Lung (tissue), 12 donors: ENCODE measurements around the gene RPL13A. TPM values are rescaled to one million over a fixed set of nuclear protein-coding genes. Genes with fewer than 3 reads are reported as not detected.

Experiments
- ATAC-seq: fragments of 200-7000 bp; cut with Tn5 transposase; one replicate; pipeline ENCODE4 v1.9.1; 2020; ENCODE audit warnings: moderate number of reproducible peaks; ENCODE audit not compliant: insufficient read depth, low FRiP score
- DNase-seq, 3 donors: peaks; one replicate each; pipeline ENCODE4 v3.0.0-alpha.2; 2013 to 2017
- H3K27ac ChIP-seq, 2 donors: one replicate each; pipeline ENCODE4 v1.5.1; 2013; ENCODE audit warnings: mild to moderate bottlenecking in 2 of 2, moderate library complexity in 2 of 2, control low read depth in 1 of 2, inconsistent platforms in 1 of 2, low read depth in 1 of 2, low read length in 1 of 2
- H3K27me3 ChIP-seq, 3 donors: one replicate each; pipeline ENCODE4 v1.5.1; 2013; ENCODE audit warnings: low read length in 2 of 3; ENCODE audit not compliant: control insufficient read depth in 3 of 3, insufficient read depth in 3 of 3
- H3K36me3 ChIP-seq, 4 donors: one replicate each; pipeline ENCODE4 v1.5.1; 2013; ENCODE audit warnings: low read length in 4 of 4, mild to moderate bottlenecking in 1 of 4, moderate library complexity in 1 of 4; ENCODE audit not compliant: control insufficient read depth in 4 of 4, insufficient read depth in 4 of 4
- H3K4me1 ChIP-seq, 5 donors: one replicate each; pipeline ENCODE4 v1.5.1; 2013; ENCODE audit warnings: low read length in 5 of 5, mild to moderate bottlenecking in 2 of 5, moderate library complexity in 1 of 5; ENCODE audit not compliant: control insufficient read depth in 5 of 5, insufficient read depth in 5 of 5
- H3K4me3 ChIP-seq: one replicate; pipeline ENCODE4 v1.5.1; 2013; ENCODE audit warnings: mild to moderate bottlenecking, control low read depth, moderate library complexity
- H3K9ac ChIP-seq, 2 donors: one replicate each; pipeline ENCODE4 v1.5.1; 2013; ENCODE audit warnings: low read length in 2 of 2, control low read depth in 1 of 2; ENCODE audit not compliant: insufficient read depth in 1 of 2
- H3K9me3 ChIP-seq, 4 donors: one replicate each; pipeline ENCODE4 v1.5.1; 2013; ENCODE audit warnings: low read length in 3 of 4, mild to moderate bottlenecking in 1 of 4, moderate library complexity in 1 of 4; ENCODE audit not compliant: control insufficient read depth in 4 of 4, insufficient read depth in 3 of 4
- WGBS, 2 donors: extraction: QIAGEN DNeasy Blood & Tissue Kit; methylation state at CpG; one replicate each; pipeline ENCODE4 v1.1.7; 2013; 5-methylcytosine and 5-hydroxymethylcytosine counted together
- polyA plus RNA-seq, 2 donors: library from polyadenylated mRNA; stranded (reverse); fragments of 200-250 nt; gene quantifications; one replicate each; pipeline ENCODE4 v1.2.1, GENCODE V29; 2013
- total RNA-seq, 2 donors: library from RNA; depleted of rRNA in 1 of 2; stranded (reverse); fragments of >200 nt in 1 of 2; gene quantifications; one replicate each; pipeline ENCODE4 v1.2.1, GENCODE V29; 2014 to 2021
- TF ChIP-seq, protein P1 (sequence below): IDR thresholded peaks from 2 replicates; pipeline ENCODE4 v1.5.1; 2012; ENCODE audit warnings: mild to moderate bottlenecking; ENCODE audit errors: control extremely low read depth, extremely low read depth
- donor health status: control.
- donor health status: control.
- donor health status: Bipolar disorder and iron deficiency.
- donor health status: healthy.
- donor health status: DM: yes; HTN: yes; CAD: no.

Gene RPL13A
- total and polyA plus RNA-seq, 4 donors: 1,499 to 2,816 (median 2,481) TPM

DNA sequence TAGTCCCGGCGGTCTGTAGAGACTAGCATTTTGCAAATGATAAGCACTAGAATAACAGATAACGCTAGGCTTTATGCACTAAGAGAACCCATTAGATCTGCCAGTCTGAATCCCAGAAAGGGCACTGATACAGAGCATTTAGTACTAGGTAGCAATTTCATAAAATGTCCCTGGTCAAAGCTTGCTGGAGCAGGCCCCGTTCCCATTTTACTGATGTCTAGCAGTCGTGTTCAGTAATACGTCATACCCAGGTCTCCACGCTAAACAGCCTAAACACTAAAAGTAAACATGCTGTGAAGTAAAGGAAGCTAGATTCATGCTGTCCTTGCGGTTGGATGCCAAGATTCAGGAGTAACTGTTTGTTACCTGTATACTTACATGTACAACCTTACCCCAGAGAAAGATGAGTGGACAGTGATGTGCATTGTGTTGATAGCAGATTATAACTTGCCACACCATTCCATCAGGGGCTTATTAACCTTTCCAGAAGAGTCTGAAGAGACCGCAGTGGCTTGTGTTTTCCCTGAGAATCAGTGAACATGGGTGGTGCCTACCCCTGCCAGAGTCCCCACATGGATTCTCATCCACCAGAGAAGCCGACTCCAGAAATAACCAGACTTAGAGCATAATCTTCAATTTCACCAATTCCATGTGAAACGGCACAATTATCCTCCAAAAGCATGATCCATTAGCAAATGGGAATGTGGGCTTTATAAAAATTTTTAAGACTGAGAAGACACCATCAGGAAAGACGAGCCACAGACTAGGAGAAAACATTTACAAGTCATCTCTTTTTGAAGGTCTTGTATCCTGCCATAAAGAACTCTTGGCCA is 5.4 kb downstream of the RPL13A start:
- no peaks in the 10 kb centered on the region for H3K27me3 ChIP-seq
- no peak overlapping the region for H3K9ac ChIP-seq
- no peak overlapping the region for H3K4me3 ChIP-seq
- H3K9me3 ChIP-seq: no peaks in the 10 kb centered on the region
- no peak for ATAC-seq
- 77 to 78% methylated on average over 12 of the region's 12 CpGs for WGBS, 2 donors
- no peak overlapping the region for H3K27ac ChIP-seq
- H3K36me3 ChIP-seq: peaks cover 23 to 55% (median 40%) of the 10 kb centered on the region in 4 donors
- DNase-seq: no peak
- peaks cover 6 to 22% (median 12%) of the 10 kb centered on the region in 5 donors for H3K4me1 ChIP-seq
- TF ChIP-seq, protein P1, sequence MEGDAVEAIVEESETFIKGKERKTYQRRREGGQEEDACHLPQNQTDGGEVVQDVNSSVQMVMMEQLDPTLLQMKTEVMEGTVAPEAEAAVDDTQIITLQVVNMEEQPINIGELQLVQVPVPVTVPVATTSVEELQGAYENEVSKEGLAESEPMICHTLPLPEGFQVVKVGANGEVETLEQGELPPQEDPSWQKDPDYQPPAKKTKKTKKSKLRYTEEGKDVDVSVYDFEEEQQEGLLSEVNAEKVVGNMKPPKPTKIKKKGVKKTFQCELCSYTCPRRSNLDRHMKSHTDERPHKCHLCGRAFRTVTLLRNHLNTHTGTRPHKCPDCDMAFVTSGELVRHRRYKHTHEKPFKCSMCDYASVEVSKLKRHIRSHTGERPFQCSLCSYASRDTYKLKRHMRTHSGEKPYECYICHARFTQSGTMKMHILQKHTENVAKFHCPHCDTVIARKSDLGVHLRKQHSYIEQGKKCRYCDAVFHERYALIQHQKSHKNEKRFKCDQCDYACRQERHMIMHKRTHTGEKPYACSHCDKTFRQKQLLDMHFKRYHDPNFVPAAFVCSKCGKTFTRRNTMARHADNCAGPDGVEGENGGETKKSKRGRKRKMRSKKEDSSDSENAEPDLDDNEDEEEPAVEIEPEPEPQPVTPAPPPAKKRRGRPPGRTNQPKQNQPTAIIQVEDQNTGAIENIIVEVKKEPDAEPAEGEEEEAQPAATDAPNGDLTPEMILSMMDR: no peak

DNA sequence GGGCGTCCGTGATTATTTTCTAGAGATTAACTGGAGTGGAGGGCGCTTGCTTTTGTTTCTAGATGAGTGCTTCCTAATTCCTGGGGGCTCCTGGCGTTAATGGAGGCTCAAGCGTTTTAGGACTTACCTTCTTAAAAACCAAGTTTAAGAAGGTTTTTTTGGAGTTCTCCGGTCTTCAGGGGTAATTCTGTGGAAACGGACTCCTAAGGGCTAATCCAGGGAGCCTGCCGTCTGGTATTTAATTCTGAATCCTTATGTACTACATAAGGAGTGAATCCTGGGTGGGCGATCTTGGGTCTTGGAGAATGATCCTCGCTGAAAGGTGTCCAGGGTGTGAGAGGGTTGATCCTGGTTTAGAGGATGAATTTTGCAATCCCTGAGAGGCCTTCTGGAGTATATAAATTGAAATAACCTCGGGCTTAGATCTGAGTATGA is 9.2 kb downstream of the RPL13A start:
- TF ChIP-seq, protein P1: no peak
- peaks cover 12 to 38% (median 34%) of the 10 kb centered on the region in 4 donors for H3K36me3 ChIP-seq
- 0 to 1% methylated on average over 11 of the region's 11 CpGs for WGBS, 2 donors

DNA sequence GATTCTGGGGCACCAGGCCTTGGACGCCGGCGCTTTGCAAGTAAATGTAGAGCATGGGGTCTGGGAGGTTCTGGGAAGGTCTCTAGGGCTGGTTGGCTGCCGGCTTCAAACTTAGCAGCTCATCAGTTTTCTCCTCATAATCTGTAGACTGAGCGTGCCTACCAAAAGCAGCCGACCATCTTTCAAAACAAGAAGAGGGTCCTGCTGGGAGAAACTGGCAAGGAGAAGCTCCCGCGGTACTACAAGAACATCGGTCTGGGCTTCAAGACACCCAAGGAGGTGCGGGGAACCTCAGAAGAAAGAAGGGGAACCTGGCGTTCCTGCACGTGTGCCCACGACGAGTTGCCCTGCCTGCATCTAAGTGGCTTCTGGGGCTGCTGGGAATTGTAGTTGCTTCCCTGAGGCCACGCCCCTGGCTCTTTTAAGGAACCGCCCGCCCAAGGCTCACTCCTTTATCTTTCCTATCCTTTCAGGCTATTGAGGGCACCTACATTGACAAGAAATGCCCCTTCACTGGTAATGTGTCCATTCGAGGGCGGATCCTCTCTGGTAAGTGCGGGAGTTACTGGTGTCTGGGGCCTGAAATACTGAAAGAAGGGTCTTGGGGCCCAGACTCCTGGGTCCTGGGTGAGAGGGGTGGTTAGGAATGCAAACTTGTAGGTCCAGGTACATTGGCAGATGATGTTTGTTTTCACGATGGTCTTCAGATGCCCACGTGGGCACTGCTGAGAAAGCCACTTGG is 9.8 kb downstream of the RPL13A start:
- TF ChIP-seq, protein P1: no peak
- ATAC-seq (no peak), DNase-seq (peak; percentile 45 to 53 (median 46))
- Histone ChIP-seq H3K9ac (peak overlapping the region; percentile 98 to 99), H3K36me3 (peaks cover 12 to 32% (median 28%) of the 10 kb centered on the region in 4 donors), H3K9me3 (no peaks in the 10 kb centered on the region), H3K27ac (peak overlapping the region; percentile 86 to 94), H3K4me3 (peak overlapping the region; percentile 72), H3K27me3 (no peaks in the 10 kb centered on the region), H3K4me1 (peaks cover 0 to 17% (median 12%) of the 10 kb centered on the region in 5 donors)
- WGBS, 2 donors: 14 to 23% methylated on average over 22 of the region's 22 CpGs

More for the DNA sequence above, 9.2 kb downstream of the RPL13A start:
- DNase-seq (no peak), ATAC-seq (no peak)
- H3K4me3 ChIP-seq: peak overlapping the region; percentile 72
- H3K4me1 ChIP-seq: peaks cover 0 to 17% (median 12%) of the 10 kb centered on the region in 5 donors
- no peaks in the 10 kb centered on the region for H3K9me3 ChIP-seq
- no peaks in the 10 kb centered on the region for H3K27me3 ChIP-seq
- peak overlapping the region; percentile 98 to 99 for H3K9ac ChIP-seq
- peak overlapping the region; percentile 86 to 94 for H3K27ac ChIP-seq
